WTC11 (cell line): ENCODE measurements around the gene GPR27. TPM values are rescaled to one million over a fixed set of nuclear protein-coding genes. Genes with fewer than 3 reads are reported as not detected.

Experiments used
- ATAC-seq: fragments of 200-7000 bp; cut with Tn5 transposase; 2 replicates; pipeline ENCODE4 v1.10.0; 2021; ENCODE audit warnings: mild to moderate bottlenecking, moderate library complexity
- CTCF ChIA-PET: fragments of 300-600 bp; sonication (Branson Sonifier 250); formaldehyde crosslinking; loops from one replicate; lab custom pipeline; 2021; ENCODE audit warnings: antibody characterized with exemption; lab: Charles Lee
- POLR2A ChIA-PET: fragments of 350-600 bp; sonication (Branson Sonifier 250); formaldehyde crosslinking; loops from one replicate; lab custom pipeline; 2021; ENCODE audit warnings: antibody characterized with exemption; lab: Charles Lee
- DNase-seq: peaks from one replicate; pipeline ENCODE4 v3.0.0; 2021; ENCODE audit warnings: low spot score
- H3K27ac Mint-ChIP-seq: 2 replicates; pipeline ENCODE4 v1.8.0; 2021; ENCODE audit warnings: mixed read lengths
- H3K27me3 Mint-ChIP-seq: 2 replicates; pipeline ENCODE4 v1.8.0; 2021; ENCODE audit warnings: low read depth, mild to moderate bottlenecking, moderate library complexity, mixed read lengths
- H3K36me3 Mint-ChIP-seq: 2 replicates; pipeline ENCODE4 v1.8.0; 2021; ENCODE audit warnings: mixed read lengths
- H3K4me1 Mint-ChIP-seq: 2 replicates; pipeline ENCODE4 v1.8.0; 2022; ENCODE audit warnings: mixed read lengths
- H3K4me3 Mint-ChIP-seq: 2 replicates; pipeline ENCODE4 v1.8.0; 2021; ENCODE audit warnings: mild to moderate bottlenecking, moderate library complexity, mixed read lengths
- H3K9me3 Mint-ChIP-seq: 2 replicates; pipeline ENCODE4 v1.8.0; 2021; ENCODE audit warnings: mixed read lengths
- CBFB ChIP-seq: sonication (generic); formaldehyde crosslinking; IDR thresholded peaks from 2 replicates; pipeline ENCODE4 v1.8.1; 2022; ENCODE audit warnings: mild to moderate bottlenecking, low read depth, missing genetic modification reagents
- CREB1 ChIP-seq: sonication (generic); formaldehyde crosslinking; IDR thresholded peaks from 2 replicates; pipeline ENCODE4 v1.8.0; 2023; ENCODE audit warnings: mild to moderate bottlenecking, missing genetic modification reagents
- ELF4 ChIP-seq: sonication (generic); formaldehyde crosslinking; IDR thresholded peaks from 2 replicates; pipeline ENCODE4 v1.8.1; 2022; ENCODE audit warnings: low read depth, mild to moderate bottlenecking, moderate library complexity, missing genetic modification reagents
- ESRRA ChIP-seq: sonication (generic); formaldehyde crosslinking; IDR thresholded peaks from 2 replicates; pipeline ENCODE4 v1.8.1; 2022; ENCODE audit warnings: mild to moderate bottlenecking, missing genetic modification reagents, borderline replicate concordance
- KAT7 ChIP-seq: sonication (generic); formaldehyde crosslinking; IDR thresholded peaks from 2 replicates; pipeline ENCODE4 v1.8.1; 2023; ENCODE audit warnings: missing genetic modification reagents, mild to moderate bottlenecking, borderline replicate concordance
- NFATC4 ChIP-seq: fragments of 250-450 bp; sonication (Bioruptor Pico); IDR thresholded peaks from 2 replicates; pipeline ENCODE4 v1.9.0; 2021; ENCODE audit warnings: mild to moderate bottlenecking
- NR2C2 ChIP-seq: sonication (generic); formaldehyde crosslinking; IDR thresholded peaks from 2 replicates; pipeline ENCODE4 v1.8.0; 2022; ENCODE audit warnings: mild to moderate bottlenecking, missing genetic modification reagents
- SMAD4 ChIP-seq: sonication (generic); formaldehyde crosslinking; IDR thresholded peaks from 2 replicates; pipeline ENCODE4 v1.8.0; 2022; ENCODE audit warnings: mild to moderate bottlenecking, missing genetic modification reagents
- SP1 ChIP-seq: sonication (generic); formaldehyde crosslinking; conservative IDR thresholded peaks from 2 replicates; pipeline ENCODE4 v1.8.1; 2022; ENCODE audit warnings: missing genetic modification reagents
- ZNF219 ChIP-seq: sonication (generic); formaldehyde crosslinking; IDR thresholded peaks from 2 replicates; pipeline ENCODE4 v1.8.0; 2023; ENCODE audit warnings: missing genetic modification reagents, mild to moderate bottlenecking, borderline replicate concordance
- ZNF423 ChIP-seq: fragments of 250-450 bp; sonication (Bioruptor Pico); IDR thresholded peaks from 2 replicates; pipeline ENCODE4 v2.1.2; 2022; ENCODE audit warnings: mild to moderate bottlenecking, moderate library complexity
- ZNF671 ChIP-seq: fragments of 250-450 bp; sonication (Bioruptor Pico); IDR thresholded peaks from 2 replicates; pipeline ENCODE4 v1.8.0; 2021; ENCODE audit warnings: mild to moderate bottlenecking
- total RNA-seq: library from RNA; stranded (reverse); gene quantifications from 3 replicates; pipeline ENCODE4 v1.2.3, GENCODE V29; 2021
- TF ChIP-seq, protein P1 (sequence below): fragments of 250-450 bp; sonication (Bioruptor Pico); IDR thresholded peaks from 2 replicates; pipeline ENCODE4 v1.9.0; 2021; ENCODE audit warnings: mild to moderate bottlenecking
- TF ChIP-seq, protein P2 (sequence below): sonication (generic); formaldehyde crosslinking; IDR thresholded peaks from 2 replicates; pipeline ENCODE4 v1.8.1; 2023; ENCODE audit warnings: mild to moderate bottlenecking, missing genetic modification reagents, borderline replicate concordance

Gene GPR27
- total RNA-seq, 1 experiment from 2014 or later, result 16.4 TPM

DNA sequence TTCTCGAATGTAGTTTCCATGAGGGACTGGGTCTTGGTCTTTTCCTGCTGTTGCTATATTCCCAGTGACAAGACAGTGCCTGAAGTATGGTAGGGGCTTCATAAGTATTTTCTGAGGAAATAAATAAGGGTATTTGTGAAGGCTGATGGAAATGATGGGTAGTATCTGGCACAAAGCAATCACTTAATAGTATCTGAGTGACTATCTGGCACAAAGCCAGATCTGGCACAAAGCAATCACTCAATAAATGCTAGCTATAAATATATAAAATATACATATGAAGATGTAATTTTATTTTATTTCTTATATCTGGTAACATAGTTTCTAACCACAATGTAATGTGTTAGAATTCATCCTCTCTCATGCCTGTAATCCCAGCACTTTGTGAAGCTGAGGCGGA lies 52.0 kb downstream of the GPR27 start:
- no peaks in the 10 kb centered on the region for H3K36me3 Mint-ChIP-seq
- H3K27ac Mint-ChIP-seq, result no peak overlapping the region
- ChIA-PET POLR2A (no interaction called here), CTCF (no interaction called here)
- TF ChIP-seq, protein P1, sequence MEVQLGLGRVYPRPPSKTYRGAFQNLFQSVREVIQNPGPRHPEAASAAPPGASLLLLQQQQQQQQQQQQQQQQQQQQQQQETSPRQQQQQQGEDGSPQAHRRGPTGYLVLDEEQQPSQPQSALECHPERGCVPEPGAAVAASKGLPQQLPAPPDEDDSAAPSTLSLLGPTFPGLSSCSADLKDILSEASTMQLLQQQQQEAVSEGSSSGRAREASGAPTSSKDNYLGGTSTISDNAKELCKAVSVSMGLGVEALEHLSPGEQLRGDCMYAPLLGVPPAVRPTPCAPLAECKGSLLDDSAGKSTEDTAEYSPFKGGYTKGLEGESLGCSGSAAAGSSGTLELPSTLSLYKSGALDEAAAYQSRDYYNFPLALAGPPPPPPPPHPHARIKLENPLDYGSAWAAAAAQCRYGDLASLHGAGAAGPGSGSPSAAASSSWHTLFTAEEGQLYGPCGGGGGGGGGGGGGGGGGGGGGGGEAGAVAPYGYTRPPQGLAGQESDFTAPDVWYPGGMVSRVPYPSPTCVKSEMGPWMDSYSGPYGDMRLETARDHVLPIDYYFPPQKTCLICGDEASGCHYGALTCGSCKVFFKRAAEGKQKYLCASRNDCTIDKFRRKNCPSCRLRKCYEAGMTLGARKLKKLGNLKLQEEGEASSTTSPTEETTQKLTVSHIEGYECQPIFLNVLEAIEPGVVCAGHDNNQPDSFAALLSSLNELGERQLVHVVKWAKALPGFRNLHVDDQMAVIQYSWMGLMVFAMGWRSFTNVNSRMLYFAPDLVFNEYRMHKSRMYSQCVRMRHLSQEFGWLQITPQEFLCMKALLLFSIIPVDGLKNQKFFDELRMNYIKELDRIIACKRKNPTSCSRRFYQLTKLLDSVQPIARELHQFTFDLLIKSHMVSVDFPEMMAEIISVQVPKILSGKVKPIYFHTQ (CRISPR knock-in tag), result no peak
- TF ChIP-seq SP1, result no peak
- TF ChIP-seq ZNF219 (CRISPR knock-in tag), result no peak
- TF ChIP-seq, protein P2, sequence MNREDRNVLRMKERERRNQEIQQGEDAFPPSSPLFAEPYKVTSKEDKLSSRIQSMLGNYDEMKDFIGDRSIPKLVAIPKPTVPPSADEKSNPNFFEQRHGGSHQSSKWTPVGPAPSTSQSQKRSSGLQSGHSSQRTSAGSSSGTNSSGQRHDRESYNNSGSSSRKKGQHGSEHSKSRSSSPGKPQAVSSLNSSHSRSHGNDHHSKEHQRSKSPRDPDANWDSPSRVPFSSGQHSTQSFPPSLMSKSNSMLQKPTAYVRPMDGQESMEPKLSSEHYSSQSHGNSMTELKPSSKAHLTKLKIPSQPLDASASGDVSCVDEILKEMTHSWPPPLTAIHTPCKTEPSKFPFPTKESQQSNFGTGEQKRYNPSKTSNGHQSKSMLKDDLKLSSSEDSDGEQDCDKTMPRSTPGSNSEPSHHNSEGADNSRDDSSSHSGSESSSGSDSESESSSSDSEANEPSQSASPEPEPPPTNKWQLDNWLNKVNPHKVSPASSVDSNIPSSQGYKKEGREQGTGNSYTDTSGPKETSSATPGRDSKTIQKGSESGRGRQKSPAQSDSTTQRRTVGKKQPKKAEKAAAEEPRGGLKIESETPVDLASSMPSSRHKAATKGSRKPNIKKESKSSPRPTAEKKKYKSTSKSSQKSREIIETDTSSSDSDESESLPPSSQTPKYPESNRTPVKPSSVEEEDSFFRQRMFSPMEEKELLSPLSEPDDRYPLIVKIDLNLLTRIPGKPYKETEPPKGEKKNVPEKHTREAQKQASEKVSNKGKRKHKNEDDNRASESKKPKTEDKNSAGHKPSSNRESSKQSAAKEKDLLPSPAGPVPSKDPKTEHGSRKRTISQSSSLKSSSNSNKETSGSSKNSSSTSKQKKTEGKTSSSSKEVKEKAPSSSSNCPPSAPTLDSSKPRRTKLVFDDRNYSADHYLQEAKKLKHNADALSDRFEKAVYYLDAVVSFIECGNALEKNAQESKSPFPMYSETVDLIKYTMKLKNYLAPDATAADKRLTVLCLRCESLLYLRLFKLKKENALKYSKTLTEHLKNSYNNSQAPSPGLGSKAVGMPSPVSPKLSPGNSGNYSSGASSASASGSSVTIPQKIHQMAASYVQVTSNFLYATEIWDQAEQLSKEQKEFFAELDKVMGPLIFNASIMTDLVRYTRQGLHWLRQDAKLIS, result no peak
- TF ChIP-seq NR2C2, result no peak
- no peak for TF ChIP-seq ZNF423 (CRISPR knock-in tag)
- TF ChIP-seq ELF4 (CRISPR knock-in tag), result no peak
- TF ChIP-seq KAT7 (CRISPR knock-in tag), result no peak
- no peak for TF ChIP-seq CBFB (CRISPR knock-in tag)
- TF ChIP-seq ZNF671 (CRISPR knock-in tag), result no peak
- no peak for TF ChIP-seq ESRRA (CRISPR knock-in tag)
- no peak for TF ChIP-seq SMAD4 (CRISPR knock-in tag)
- no peak for TF ChIP-seq NFATC4
- no peak for TF ChIP-seq CREB1
- no peak overlapping the region for H3K4me3 Mint-ChIP-seq
- H3K27me3 Mint-ChIP-seq, result peaks cover 6% of the 10 kb centered on the region
- ATAC-seq, result no peak
- no peak for DNase-seq
- H3K4me1 Mint-ChIP-seq, result peaks cover 25% of the 10 kb centered on the region
- no peaks in the 10 kb centered on the region for H3K9me3 Mint-ChIP-seq

Other genes starting within 250 kb of the GPR27 start
- gene FOXP1, start 170.1 kb upstream of the GPR27 start, total RNA-seq, result 24.7 to 25.8 TPM (median 25.2 TPM) in 3 replicates
- 14.0 to 16.5 TPM (median 14.3 TPM) in 3 replicates for gene EIF4E3, start 28.5 kb upstream of the GPR27 start, total RNA-seq
- gene PROK2, start 31.3 kb downstream of the GPR27 start, total RNA-seq, result 0.92 to 2.0 TPM (median 1.4 TPM) in 3 replicates